COLO668 (cell line): ENCODE results near the gene MAP3K15.

Experiments
- DNase-seq: peaks from one replicate; lab custom pipeline; 2025; ENCODE audit not compliant: unreplicated experiment; lab: John Stamatoyannopoulos, UW

Gene MAP3K15

GRCh38 chrX:19514791-19515614 is at the start of gene MAP3K15:
Gene MAP3K15, minus strand, starts transcription at chrX:19515508. Its CDS starts 247 bp downstream, at chrX:19515261.
- DNase-seq, result peak; percentile 34

DNA sequence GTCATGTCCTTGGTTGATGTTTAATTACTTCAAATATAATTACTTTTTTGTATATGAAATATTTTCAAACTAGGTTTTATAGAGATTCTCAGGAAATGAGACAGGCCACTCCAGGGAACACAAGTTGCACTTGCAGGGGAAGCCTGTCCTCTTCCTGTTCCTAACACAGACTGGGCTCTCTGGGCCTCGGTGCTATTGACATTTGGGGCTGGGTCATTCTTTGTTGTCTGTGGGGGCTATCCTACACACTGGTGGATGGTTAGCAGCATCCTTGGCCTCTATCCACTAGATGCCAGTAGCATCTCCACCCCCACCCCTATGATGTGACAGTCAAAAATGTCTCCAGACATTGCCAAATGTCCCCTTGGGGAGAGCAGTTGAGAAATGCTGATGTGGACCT is 49.3 kb upstream of the MAP3K15 start:
- no peak for DNase-seq

- no peak for DNase-seq
These were observed 48.4 kb upstream of the MAP3K15 start for GRCh38 chrX:19563746-19564145.

GRCh38 chrX:19563327-19563726 is 48.0 kb upstream of the MAP3K15 start:
- DNase-seq, result no peak

GRCh38 chrX:19560611-19561010 is 45.3 kb upstream of the MAP3K15 start:
- DNase-seq, result no peak

GRCh38 chrX:19557822-19558221 is 42.5 kb upstream of the MAP3K15 start:
- DNase-seq, result no peak

DNA sequence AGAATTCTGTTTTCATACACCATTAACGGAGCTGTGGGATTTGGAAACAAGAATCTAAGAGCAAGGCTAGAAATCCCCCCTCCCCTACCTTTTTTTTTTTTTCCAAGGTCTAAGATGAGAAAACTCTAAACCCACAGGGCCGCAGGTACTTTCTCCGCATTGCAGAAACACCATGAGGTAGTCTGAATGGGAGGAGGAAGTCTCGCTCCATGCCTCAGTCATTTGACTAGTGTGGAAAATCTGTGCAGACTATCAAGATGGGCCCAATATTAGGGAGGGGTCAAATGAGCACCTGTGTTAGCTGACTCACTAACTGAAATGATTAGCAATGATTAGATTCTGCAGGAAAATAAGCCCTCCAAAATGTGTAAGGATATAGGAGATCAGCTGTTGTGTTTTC is 40.9 kb upstream of the MAP3K15 start:
- no peak for DNase-seq

DNA sequence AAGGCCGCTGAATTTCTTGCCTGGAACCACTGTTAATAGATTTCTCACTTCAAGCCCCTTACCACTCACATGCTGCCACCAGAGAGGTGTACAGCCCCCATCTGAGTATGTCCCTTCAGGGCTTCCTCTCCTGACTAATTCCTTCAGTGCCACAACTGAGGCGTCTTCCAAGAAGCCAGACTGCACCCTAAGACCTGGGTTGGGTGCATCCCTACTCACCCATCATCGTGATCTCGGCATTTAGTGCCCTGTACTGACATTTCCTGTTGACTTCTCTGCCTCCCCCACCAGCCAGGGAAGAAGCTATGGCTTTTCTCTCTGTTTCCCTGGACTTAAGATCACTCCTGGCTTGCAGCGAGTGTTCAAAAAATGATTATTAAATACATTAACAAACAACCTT is 40.4 kb upstream of the MAP3K15 start:
- DNase-seq, result no peak

DNA sequence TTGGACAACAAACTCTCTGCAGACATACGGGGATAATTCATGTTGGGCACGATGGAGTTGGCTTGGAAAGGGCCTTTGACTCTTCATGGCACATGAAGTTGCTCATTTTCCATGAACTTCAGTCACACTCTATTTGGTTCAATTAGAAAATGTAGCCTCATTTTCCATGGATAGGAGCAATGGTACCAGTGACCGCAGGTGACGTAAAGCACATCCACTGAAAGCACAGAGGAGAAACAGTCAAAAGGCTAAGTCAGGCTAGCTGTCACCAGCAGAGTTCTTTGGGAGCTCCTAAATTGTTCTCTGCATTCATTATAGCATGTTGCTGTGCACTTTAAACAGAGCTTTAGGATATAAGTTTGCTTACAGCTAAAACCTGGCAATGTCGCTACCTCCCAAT is 39.9 kb upstream of the MAP3K15 start:
- no peak for DNase-seq

DNA sequence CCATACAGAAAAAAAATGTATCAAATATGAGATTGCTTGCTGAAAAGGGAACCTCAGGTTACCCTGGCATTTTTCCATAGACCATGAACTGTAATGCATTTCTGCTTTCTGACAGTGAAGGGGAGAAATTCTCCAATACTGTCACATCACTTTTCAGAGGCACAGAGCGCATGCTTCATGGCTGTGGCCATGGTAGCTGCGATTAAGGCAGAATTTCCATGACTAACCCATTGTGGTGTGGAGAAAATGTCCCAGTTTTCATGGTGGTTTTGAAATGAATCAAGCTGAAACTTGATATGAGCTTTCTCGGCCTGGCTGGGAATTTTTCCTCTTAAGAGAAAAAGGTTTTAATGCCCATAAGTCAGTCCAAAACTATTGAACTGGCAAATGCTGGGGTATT is 39.5 kb upstream of the MAP3K15 start:
- DNase-seq, result no peak

DNA sequence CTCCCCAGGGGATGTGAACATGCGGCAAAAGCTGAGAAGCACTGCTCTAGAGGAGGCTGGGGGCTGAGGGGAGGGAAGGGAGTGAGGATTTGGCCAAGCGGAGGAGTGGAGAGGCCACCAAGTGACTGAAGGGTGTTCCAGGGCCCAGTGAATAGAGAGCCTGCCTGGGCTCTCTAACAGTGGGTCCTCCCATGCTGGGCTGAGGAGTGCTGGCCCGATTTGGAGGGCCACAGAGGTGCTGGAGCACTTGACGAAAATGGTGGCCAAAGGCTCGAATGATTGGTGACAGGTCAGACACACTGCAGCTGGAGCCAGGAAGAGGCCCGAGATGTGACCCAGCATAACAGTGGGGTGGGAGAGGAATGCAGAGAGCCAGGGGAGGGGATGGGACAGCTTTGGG is 37.5 kb upstream of the MAP3K15 start:
- DNase-seq, result no peak

DNA sequence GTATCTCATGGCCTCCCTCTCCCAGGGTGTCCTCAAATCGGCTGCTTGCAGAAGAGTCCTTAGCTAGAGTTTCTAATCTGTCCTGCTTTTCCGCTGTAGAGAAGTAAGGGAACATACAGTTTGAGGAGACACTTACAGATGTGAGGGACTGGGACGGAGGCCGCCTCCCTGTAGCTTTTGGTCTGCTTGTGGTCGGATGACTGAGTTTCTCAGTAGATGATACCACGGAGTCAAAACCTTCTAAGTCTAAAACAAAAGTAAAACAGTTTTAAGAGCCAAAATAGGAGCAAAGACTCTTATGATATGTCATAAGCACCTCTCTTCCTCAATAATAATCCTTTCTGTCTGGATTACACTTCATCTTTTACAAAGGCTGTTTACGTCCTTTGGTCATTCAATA is 34.5 kb upstream of the MAP3K15 start:
- no peak for DNase-seq

- no peak for DNase-seq
These were observed 33.6 kb upstream of the MAP3K15 start for GRCh38 chrX:19548934-19549333.

DNA sequence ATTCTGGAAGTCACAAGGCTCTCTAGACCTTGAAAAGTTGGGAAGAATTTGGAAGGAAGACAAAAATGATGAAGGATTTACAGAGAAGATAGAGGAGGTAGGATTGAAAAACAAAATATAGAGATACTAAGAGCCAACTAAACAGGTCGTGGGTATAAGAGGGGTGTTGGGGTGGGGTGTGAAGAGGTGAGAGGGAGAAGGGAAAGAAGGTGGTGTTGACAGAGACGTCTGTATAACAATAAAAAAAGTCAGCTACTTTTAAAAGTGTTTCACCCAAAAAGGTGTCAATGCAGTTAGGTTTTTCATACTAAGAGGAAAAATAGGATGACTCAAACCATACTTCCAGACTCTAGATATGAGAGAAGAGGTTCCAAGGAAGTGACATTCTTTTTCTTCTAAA is 33.0 kb upstream of the MAP3K15 start:
- no peak for DNase-seq

- DNase-seq, result no peak
These were observed 30.3 kb upstream of the MAP3K15 start for GRCh38 chrX:19545651-19546050.

GRCh38 chrX:19544693-19545305 is 29.5 kb upstream of the MAP3K15 start:
- peak; percentile 26 for DNase-seq

GRCh38 chrX:19543951-19544381 is 28.7 kb upstream of the MAP3K15 start:
- DNase-seq, result no peak

- no peak for DNase-seq
These were observed 27.9 kb upstream of the MAP3K15 start for GRCh38 chrX:19543020-19543715.

DNA sequence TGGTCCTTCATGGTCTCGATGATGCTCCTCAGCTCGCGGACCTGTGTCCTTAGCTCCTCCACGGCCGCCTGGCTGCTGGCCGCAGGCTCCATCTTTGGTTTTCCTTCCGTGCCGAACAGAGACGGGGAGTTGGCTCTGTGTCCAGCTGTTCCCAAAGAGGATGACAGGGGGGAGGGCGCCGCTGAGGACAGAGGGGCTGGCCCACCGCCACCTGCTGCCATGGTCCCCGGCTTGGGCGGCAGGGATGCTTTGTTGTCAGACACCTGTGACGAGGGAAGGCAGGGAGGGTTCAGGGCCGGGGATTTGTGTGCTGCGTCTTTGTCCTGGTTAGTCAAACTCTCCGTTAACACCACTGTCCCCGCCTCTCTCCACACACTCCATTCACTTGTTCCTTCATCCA is 26.6 kb upstream of the MAP3K15 start:
- DNase-seq, result no peak

- DNase-seq, result no peak
These were observed 25.9 kb upstream of the MAP3K15 start for GRCh38 chrX:19541196-19541595.

DNA sequence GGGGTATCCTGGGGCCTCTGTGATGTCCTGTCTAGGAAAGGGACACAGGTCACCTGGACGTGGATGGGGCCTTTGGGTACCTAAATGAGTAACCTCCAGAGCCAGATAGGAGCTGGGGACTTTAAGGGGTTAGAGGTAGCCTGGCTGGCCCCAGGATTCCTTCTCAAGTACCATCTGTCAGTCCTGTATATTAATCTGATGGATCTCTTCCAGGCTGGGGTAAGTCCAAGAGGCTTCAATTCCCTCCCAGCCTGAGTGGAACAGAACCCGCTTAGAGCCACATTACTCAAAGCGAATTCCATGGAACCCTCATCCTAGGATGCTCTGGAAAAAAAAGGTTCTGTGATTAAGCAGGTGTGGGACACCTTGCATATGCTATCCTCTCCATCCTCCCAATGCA is 24.8 kb upstream of the MAP3K15 start:
- no peak for DNase-seq

GRCh38 chrX:19539665-19540064 is 24.4 kb upstream of the MAP3K15 start:
- DNase-seq, result no peak
